HepG2 (cell line): Measurements from ENCODE around the gene FMN2. TPM values are rescaled to one million over a fixed set of nuclear protein-coding genes. Genes with fewer than 3 reads are reported as not detected.

Experiments
- ATAC-seq: fragments of 200-7000 bp; cut with Tn5 transposase; 3 replicates; pipeline ENCODE4 v1.9.1; 2020; ENCODE audit warnings: mild to moderate bottlenecking, moderate library complexity
- BruUV-seq: library from RNA; stranded (reverse); fragments of 400-500 nt; replicated peaks from 2 replicates; lab custom pipeline; 2021; lab: Mats Ljungman, UMichigan
- CTCF ChIA-PET: fragments of 300-600 bp; formaldehyde crosslinking; extraction: SDS; loops from one replicate; lab custom pipeline; 2021; ENCODE audit warnings: low total read pairs, inconsistent platforms, low intra/inter-chr PET ratio; lab: Yijun Ruan, JAX
- POLR2A ChIA-PET: fragments of 350-600 bp; sonication (Branson Sonifier 250); formaldehyde crosslinking; loops from one replicate; lab custom pipeline; 2020; ENCODE audit warnings: antibody characterized with exemption, inconsistent platforms; lab: Yijun Ruan, JAX
- DNase-seq: peaks from one replicate; pipeline ENCODE4 v3.0.0-alpha.2; 2015; ENCODE audit warnings: low spot score
- FAIRE-seq: peaks from 3 replicates; lab custom pipeline; 2011; peaks lifted over from hg19 to GRCh38; lab: Jason Lieb, UNC
- H2AFZ ChIP-seq: one replicate; pipeline ENCODE4 v1.6.1; 2011; ENCODE audit warnings: low read length, inconsistent platforms
- H3K27ac ChIP-seq: fragments of 300-600 bp; 3 replicates; pipeline ENCODE4 v1.8.0; 2011; ENCODE audit warnings: mixed run types, mild to moderate bottlenecking, mixed read lengths, low read length, inconsistent platforms; ENCODE audit not compliant: insufficient read depth; ENCODE audit errors: extremely low read length
- H3K27me3 ChIP-seq, 2 experiments: fragments of 200-600 bp in 1 of 2; 2 replicates in 1 of 2; 3 replicates in 1 of 2; pipeline versions ENCODE4 v1.6.0 to v1.8.0; 2011; ENCODE audit warnings: low read length in 2 of 2, mild to moderate bottlenecking in 2 of 2, moderate library complexity in 2 of 2, inconsistent platforms in 1 of 2; ENCODE audit not compliant: insufficient read depth in 2 of 2, control insufficient read depth in 1 of 2
- H3K36me3 ChIP-seq, 2 experiments: fragments of 200-600 bp in 1 of 2; replicated peaks in 1 of 2; 2 replicates in 1 of 2; 3 replicates in 1 of 2; pipeline versions ENCODE4 v1.5.1 to v1.8.0; 2011; ENCODE audit warnings: low read length in 2 of 2, inconsistent platforms in 1 of 2; ENCODE audit not compliant: insufficient read depth in 2 of 2, control insufficient read depth in 1 of 2
- H3K4me1 ChIP-seq: 2 replicates; pipeline ENCODE4 v1.5.1; 2012; ENCODE audit warnings: low read length, inconsistent platforms; ENCODE audit not compliant: insufficient read depth
- H3K4me2 ChIP-seq: 2 replicates; pipeline ENCODE4 v1.6.0; 2011; ENCODE audit warnings: low read depth, low read length, inconsistent platforms
- H3K4me3 ChIP-seq, 3 experiments: fragments of 200-600 bp in 1 of 3; sonication (generic), shearing (Covaris generic) in 1 of 3; replicated peaks in 1 of 3; 2 replicates each; pipeline ENCODE4 v1.5.1; 2011 to 2016; ENCODE audit warnings: low read length in 3 of 3, inconsistent platforms in 2 of 3, low read depth in 2 of 3, mild to moderate bottlenecking in 2 of 3, control low read depth in 1 of 3, mixed read lengths in 1 of 3; ENCODE audit not compliant: insufficient read depth in 1 of 3
- H3K79me2 ChIP-seq: one replicate; pipeline ENCODE4 v1.6.1; 2011; ENCODE audit warnings: low read length, inconsistent platforms; ENCODE audit not compliant: insufficient read depth
- H3K9ac ChIP-seq: 2 replicates; pipeline ENCODE4 v1.6.0; 2011; ENCODE audit warnings: mild to moderate bottlenecking, low read depth, low read length, inconsistent platforms; ENCODE audit not compliant: insufficient read depth
- H3K9me3 ChIP-seq: 2 replicates; pipeline ENCODE4 v1.5.1; 2012; ENCODE audit warnings: mild to moderate bottlenecking, low read length
- H4K20me1 ChIP-seq: 2 replicates; pipeline ENCODE4 v1.6.0; 2011; ENCODE audit warnings: inconsistent platforms, mild to moderate bottlenecking, low read length, moderate library complexity; ENCODE audit not compliant: insufficient read depth
- ATF7-NPFF ChIP-seq: sonication (generic); formaldehyde crosslinking; IDR thresholded peaks from 2 replicates; pipeline ENCODE4 v1.8.1; 2023; ENCODE audit warnings: mild to moderate bottlenecking, low read depth, missing genetic modification reagents, moderate library complexity
- ATM ChIP-seq: fragments of 450-650 bp; IDR thresholded peaks from 2 replicates; pipeline ENCODE4 v1.7.1; 2017; ENCODE audit warnings: mild to moderate bottlenecking, borderline replicate concordance
- EED ChIP-seq: sonication (generic); formaldehyde crosslinking; IDR thresholded peaks from 2 replicates; pipeline ENCODE4 v1.5.0; 2020; ENCODE audit warnings: mild to moderate bottlenecking, missing genetic modification reagents
- ELF3 ChIP-seq: IDR thresholded peaks from 2 replicates; pipeline ENCODE4 v1.6.1; 2016; ENCODE audit warnings: missing genetic modification reagents, missing compliant biosample characterization
- EP300 ChIP-seq, 3 experiments: sonication (generic) in 1 of 3; formaldehyde crosslinking in 1 of 3; IDR thresholded peaks; 2 replicates each; pipeline versions ENCODE4 v1.5.1 to v1.6.1; 2011 to 2020; ENCODE audit warnings: low read depth in 2 of 3, low read length in 2 of 3, borderline replicate concordance in 1 of 3, improper control_type of control experiment in 1 of 3, mild to moderate bottlenecking in 1 of 3, missing genetic modification reagents in 1 of 3, moderate library complexity in 1 of 3
- HNF4A ChIP-seq: sonication (generic); formaldehyde crosslinking; IDR thresholded peaks from 2 replicates; pipeline ENCODE4 v1.4.0; 2020; ENCODE audit warnings: missing genetic modification reagents
- JARID2 ChIP-seq: sonication (generic); formaldehyde crosslinking; IDR thresholded peaks from 2 replicates; pipeline ENCODE4 v1.8.1; 2023; ENCODE audit warnings: missing genetic modification reagents, inconsistent platforms; ENCODE audit not compliant: insufficient replicate concordance
- MED13 ChIP-seq: sonication (generic); formaldehyde crosslinking; IDR thresholded peaks from 2 replicates; pipeline ENCODE4 v1.5.0; 2020; ENCODE audit warnings: missing genetic modification reagents
- PHB2 ChIP-seq: fragments of 450-650 bp; IDR thresholded peaks from 2 replicates; pipeline ENCODE4 v1.6.1; 2018; ENCODE audit not compliant: partially characterized antibody
- ZFY ChIP-seq: sonication (generic); formaldehyde crosslinking; IDR thresholded peaks from 2 replicates; pipeline ENCODE4 v1.4.0; 2020; ENCODE audit warnings: missing genetic modification reagents
- ZFYVE20 ChIP-seq: sonication (generic); formaldehyde crosslinking; IDR thresholded peaks from 2 replicates; pipeline ENCODE4 v1.8.0; 2023; ENCODE audit warnings: low read depth, mild to moderate bottlenecking, moderate library complexity, missing genetic modification reagents, borderline replicate concordance
- ZNF138 ChIP-seq: sonication (generic); formaldehyde crosslinking; IDR thresholded peaks from 2 replicates; pipeline ENCODE4 v1.5.0; 2020; ENCODE audit warnings: mild to moderate bottlenecking, low read depth, missing genetic modification reagents
- ZNF251 ChIP-seq: sonication (generic); formaldehyde crosslinking; IDR thresholded peaks from 2 replicates; pipeline ENCODE4 v1.9.0; 2021; ENCODE audit warnings: mild to moderate bottlenecking, missing genetic modification reagents
- ZNF572 ChIP-seq: sonication (generic); formaldehyde crosslinking; IDR thresholded peaks from 2 replicates; pipeline ENCODE4 v1.5.1; 2020; ENCODE audit warnings: mild to moderate bottlenecking, missing genetic modification reagents
- ZNF816 ChIP-seq: sonication (generic); formaldehyde crosslinking; IDR thresholded peaks from 2 replicates; pipeline ENCODE4 v1.8.0; 2022; ENCODE audit warnings: missing genetic modification reagents, mild to moderate bottlenecking, borderline replicate concordance
- ZNF878 ChIP-seq: sonication (generic); formaldehyde crosslinking; IDR thresholded peaks from 2 replicates; pipeline ENCODE4 v1.8.1; 2023; ENCODE audit warnings: mild to moderate bottlenecking, missing genetic modification reagents, moderate library complexity
- WGBS: methylation state at CpG from one replicate; pipeline ENCODE4 v1.1.6; 2017; ENCODE audit warnings: low lambda C conversion rate; 5-methylcytosine and 5-hydroxymethylcytosine counted together
- in situ Hi-C: cut with HindIII; loops from 2 replicates; pipeline ENCODE4 v1.10.0; 2017; ENCODE audit warnings: low pct_unique_long_range_greater_than_20kb; ENCODE audit not compliant: extremely low pct_ligation_motif_present
- intact Hi-C: fragments of 100-400 bp; cut with micrococcal nuclease; formaldehyde crosslinking; loops from one replicate; pipeline ENCODE4 v1.10.0; 2022; ENCODE audit not compliant: unreplicated experiment
- polyA plus RNA-seq, 8 experiments: library from polyadenylated mRNA; depleted of rRNA in 3 of 8; stranded (reverse) in 7 of 8; unstranded in 1 of 8; fragments of >200 nt; fragmentation: Illumina TruSeq in 4 of 8; extraction: Trizol in 4 of 8; gene quantifications; 2 replicates each; pipeline versions ENCODE4 v1.2.1 to v1.2.3, GENCODE V29; 2011 to 2016; ENCODE audit warnings: low read depth in 4 of 8, missing spikeins in 1 of 8, mixed read lengths in 1 of 8; ENCODE audit not compliant: insufficient read depth in 1 of 8
- total RNA-seq, 5 experiments: library from RNA; depleted of rRNA; stranded (reverse); fragments of >200 nt; fragmentation: Illumina TruSeq; extraction: Trizol; gene quantifications; 2 replicates each; pipeline ENCODE4 v1.2.3, GENCODE V29; 2016; ENCODE audit warnings: low read depth in 1 of 5
- TF ChIP-seq, protein P1 (sequence below): sonication (generic); formaldehyde crosslinking; IDR thresholded peaks from 2 replicates; pipeline ENCODE4 v1.8.1; 2023; ENCODE audit warnings: mild to moderate bottlenecking, moderate library complexity, missing genetic modification reagents
- TF ChIP-seq, protein P2 (sequence below): sonication (generic); formaldehyde crosslinking; IDR thresholded peaks from 2 replicates; pipeline ENCODE4 v1.4.0; 2020; ENCODE audit warnings: mild to moderate bottlenecking, missing genetic modification reagents
- TF ChIP-seq, protein P3 (sequence below): sonication (generic); formaldehyde crosslinking; IDR thresholded peaks from 2 replicates; pipeline ENCODE4 v1.5.0; 2020; ENCODE audit warnings: missing genetic modification reagents
- TF ChIP-seq, protein P4 (sequence below): sonication (generic); formaldehyde crosslinking; IDR thresholded peaks from 2 replicates; pipeline ENCODE4 v1.4.0; 2020; ENCODE audit warnings: missing genetic modification reagents

The FMN2 gene
- total and polyA plus RNA-seq, 2 of the 13 experiments (the other 11 are each of a cell fraction or from before 2014, with no cell fraction given): not detected

DNA sequence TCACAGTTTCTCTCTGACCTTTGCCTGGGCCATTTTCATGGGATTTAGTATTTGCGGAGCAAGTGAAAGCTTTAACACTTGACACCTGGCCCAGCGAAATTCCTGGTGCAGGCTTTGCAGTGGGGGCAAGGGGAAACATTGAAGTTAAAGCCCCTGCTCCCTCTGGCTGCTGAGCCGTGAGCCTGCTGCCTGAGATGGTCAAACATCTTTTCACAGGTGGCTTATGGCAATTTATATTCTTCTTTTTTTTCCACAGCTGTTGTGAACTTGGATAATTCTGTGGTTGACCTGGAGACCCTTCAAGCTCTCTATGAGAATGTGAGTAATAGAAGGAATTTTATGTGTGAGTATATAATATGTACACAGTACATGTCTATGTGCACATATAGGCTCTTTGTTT, 202.9 kb downstream of the FMN2 start:
- H3K9ac ChIP-seq: no peak overlapping the region
- no peaks in the 10 kb centered on the region for H3K4me1 ChIP-seq
- no peak overlapping the region for H3K27ac ChIP-seq
- no peak overlapping the region for H3K4me2 ChIP-seq
- POLR2A ChIA-PET: no interaction called here
- ATAC-seq: no peak
- in situ Hi-C loops: no loop called here
- H3K27me3 ChIP-seq: no peaks in the 10 kb centered on the region
- H3K4me3 ChIP-seq: no peak overlapping the region
- BruUV-seq: no TSS peak
- TF ChIP-seq MED13 (no peak), ZNF878 (CRISPR knock-in tag) (no peak), PHB2 (no peak), ZNF816 (CRISPR knock-in tag) (no peak), ZNF572 (CRISPR knock-in tag) (no peak), ZFYVE20 (CRISPR knock-in tag) (no peak), ATF7-NPFF (CRISPR knock-in tag) (no peak), ATM (no peak), ZNF138 (CRISPR knock-in tag) (no peak), ZNF251 (CRISPR knock-in tag) (no peak), JARID2 (CRISPR knock-in tag) (no peak), ZFY (CRISPR knock-in tag) (no peak), HNF4A (CRISPR knock-in tag) (no peak), ELF3 (CRISPR knock-in tag) (no peak), EED (CRISPR knock-in tag) (no peak), EP300 (IDR thresholded peaks at IDR 0.05; ENCODE audit: low read depth in 2 of 2, low read length in 2 of 2) (no peak), EP300 (CRISPR knock-in tag; IDR thresholded peaks at IDR 0.05; ENCODE audit: borderline replicate concordance) (no peak)
- TF ChIP-seq, protein P1, sequence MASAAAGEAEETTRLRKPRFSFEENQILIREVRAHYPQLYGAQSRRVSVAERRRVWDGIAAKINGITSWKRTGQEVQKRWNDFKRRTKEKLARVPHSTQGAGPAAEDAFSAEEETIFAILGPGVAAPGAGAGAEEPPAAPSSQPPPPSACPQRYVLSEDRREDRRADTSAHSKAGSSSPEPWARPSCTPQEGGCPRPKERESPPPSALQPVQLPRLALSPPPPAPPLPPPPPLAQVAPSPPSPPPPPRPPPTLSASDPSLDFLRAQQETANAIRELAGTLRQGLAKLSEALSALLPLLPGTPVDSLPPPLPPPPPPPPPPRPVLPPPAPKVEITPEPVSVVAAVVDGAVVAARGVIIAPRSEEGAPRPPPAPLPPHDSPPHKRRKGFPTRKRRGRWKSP (CRISPR knock-in tag): no peak
- TF ChIP-seq, protein P2, sequence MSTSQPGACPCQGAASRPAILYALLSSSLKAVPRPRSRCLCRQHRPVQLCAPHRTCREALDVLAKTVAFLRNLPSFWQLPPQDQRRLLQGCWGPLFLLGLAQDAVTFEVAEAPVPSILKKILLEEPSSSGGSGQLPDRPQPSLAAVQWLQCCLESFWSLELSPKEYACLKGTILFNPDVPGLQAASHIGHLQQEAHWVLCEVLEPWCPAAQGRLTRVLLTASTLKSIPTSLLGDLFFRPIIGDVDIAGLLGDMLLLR: no peak
- TF ChIP-seq, protein P3, sequence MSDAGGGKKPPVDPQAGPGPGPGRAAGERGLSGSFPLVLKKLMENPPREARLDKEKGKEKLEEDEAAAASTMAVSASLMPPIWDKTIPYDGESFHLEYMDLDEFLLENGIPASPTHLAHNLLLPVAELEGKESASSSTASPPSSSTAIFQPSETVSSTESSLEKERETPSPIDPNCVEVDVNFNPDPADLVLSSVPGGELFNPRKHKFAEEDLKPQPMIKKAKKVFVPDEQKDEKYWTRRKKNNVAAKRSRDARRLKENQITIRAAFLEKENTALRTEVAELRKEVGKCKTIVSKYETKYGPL (CRISPR knock-in tag): no peak
- TF ChIP-seq, protein P4, sequence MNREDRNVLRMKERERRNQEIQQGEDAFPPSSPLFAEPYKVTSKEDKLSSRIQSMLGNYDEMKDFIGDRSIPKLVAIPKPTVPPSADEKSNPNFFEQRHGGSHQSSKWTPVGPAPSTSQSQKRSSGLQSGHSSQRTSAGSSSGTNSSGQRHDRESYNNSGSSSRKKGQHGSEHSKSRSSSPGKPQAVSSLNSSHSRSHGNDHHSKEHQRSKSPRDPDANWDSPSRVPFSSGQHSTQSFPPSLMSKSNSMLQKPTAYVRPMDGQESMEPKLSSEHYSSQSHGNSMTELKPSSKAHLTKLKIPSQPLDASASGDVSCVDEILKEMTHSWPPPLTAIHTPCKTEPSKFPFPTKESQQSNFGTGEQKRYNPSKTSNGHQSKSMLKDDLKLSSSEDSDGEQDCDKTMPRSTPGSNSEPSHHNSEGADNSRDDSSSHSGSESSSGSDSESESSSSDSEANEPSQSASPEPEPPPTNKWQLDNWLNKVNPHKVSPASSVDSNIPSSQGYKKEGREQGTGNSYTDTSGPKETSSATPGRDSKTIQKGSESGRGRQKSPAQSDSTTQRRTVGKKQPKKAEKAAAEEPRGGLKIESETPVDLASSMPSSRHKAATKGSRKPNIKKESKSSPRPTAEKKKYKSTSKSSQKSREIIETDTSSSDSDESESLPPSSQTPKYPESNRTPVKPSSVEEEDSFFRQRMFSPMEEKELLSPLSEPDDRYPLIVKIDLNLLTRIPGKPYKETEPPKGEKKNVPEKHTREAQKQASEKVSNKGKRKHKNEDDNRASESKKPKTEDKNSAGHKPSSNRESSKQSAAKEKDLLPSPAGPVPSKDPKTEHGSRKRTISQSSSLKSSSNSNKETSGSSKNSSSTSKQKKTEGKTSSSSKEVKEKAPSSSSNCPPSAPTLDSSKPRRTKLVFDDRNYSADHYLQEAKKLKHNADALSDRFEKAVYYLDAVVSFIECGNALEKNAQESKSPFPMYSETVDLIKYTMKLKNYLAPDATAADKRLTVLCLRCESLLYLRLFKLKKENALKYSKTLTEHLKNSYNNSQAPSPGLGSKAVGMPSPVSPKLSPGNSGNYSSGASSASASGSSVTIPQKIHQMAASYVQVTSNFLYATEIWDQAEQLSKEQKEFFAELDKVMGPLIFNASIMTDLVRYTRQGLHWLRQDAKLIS (CRISPR knock-in tag): no peak
- no peaks in the 10 kb centered on the region for H3K9me3 ChIP-seq
- CTCF ChIA-PET: no interaction called here
- intact Hi-C loops: no loop called here
- no peak overlapping the region for H2AFZ ChIP-seq
- 0% methylated on average over 2 of the region's 3 CpGs for WGBS
- H3K36me3 ChIP-seq: no peaks in the 10 kb centered on the region
- DNase-seq: no peak
- H3K79me2 ChIP-seq: no peaks in the 10 kb centered on the region
- FAIRE-seq: no peak
- H4K20me1 ChIP-seq: no peaks in the 10 kb centered on the region
